HG03064 (cell line): ENCODE data around the gene LHX4.
"Not testable (repeated sequence)": the region's sequence is repeated elsewhere in the genome, so short reads cannot be mapped to it uniquely, and the experiment has no call there.

Source experiments
- ATAC-seq: cut with Tn5 transposase; IDR thresholded peaks from one replicate; pipeline ENCODE4 v1.9.1; 2021; ENCODE audit warnings: low read depth; ENCODE audit not compliant: unreplicated experiment

The LHX4 gene

GRCh38 chr1:180196436-180197003 is 33.5 kb upstream of the LHX4 start:
- ATAC-seq: no peak

GRCh38 chr1:180197231-180197630 is 32.8 kb upstream of the LHX4 start:
- no peak for ATAC-seq

GRCh38 chr1:180198196-180198595 is 31.9 kb upstream of the LHX4 start:
- ATAC-seq: no peak

- ATAC-seq: no peak
Measured at GRCh38 chr1:180198611-180199010, 31.5 kb upstream of the LHX4 start.

GRCh38 chr1:180199018-180199417 is 31.0 kb upstream of the LHX4 start:
- no peak for ATAC-seq

GRCh38 chr1:180201451-180202200 is 28.4 kb upstream of the LHX4 start:
- ATAC-seq: no peak

- ATAC-seq: not testable (repeated sequence)
Measured at GRCh38 chr1:180202588-180202987, 27.5 kb upstream of the LHX4 start.

GRCh38 chr1:180204231-180204630 is 25.8 kb upstream of the LHX4 start:
- ATAC-seq: no peak

- ATAC-seq: no peak
Measured at GRCh38 chr1:180206581-180206980, 23.5 kb upstream of the LHX4 start.

GRCh38 chr1:180208264-180208663 is 21.8 kb upstream of the LHX4 start:
- ATAC-seq: no peak

- no peak for ATAC-seq
Measured at GRCh38 chr1:180210008-180210620, 19.9 kb upstream of the LHX4 start.

- no peak for ATAC-seq
Measured at GRCh38 chr1:180211156-180211859, 18.8 kb upstream of the LHX4 start.

GRCh38 chr1:180211860-180212229 is 18.2 kb upstream of the LHX4 start:
- no peak for ATAC-seq

- no peak for ATAC-seq
Measured at GRCh38 chr1:180213401-180214170, 16.5 kb upstream of the LHX4 start.

- ATAC-seq: no peak
Measured at GRCh38 chr1:180215856-180216625, 14.0 kb upstream of the LHX4 start.

GRCh38 chr1:180217006-180217405 is 13.1 kb upstream of the LHX4 start:
- ATAC-seq: no peak

GRCh38 chr1:180218806-180219765 is 11.0 kb upstream of the LHX4 start:
- no peak for ATAC-seq

- no peak for ATAC-seq
Measured at GRCh38 chr1:180219776-180220175, 10.3 kb upstream of the LHX4 start.

- no peak for ATAC-seq
Measured at GRCh38 chr1:180221462-180221861, 8.6 kb upstream of the LHX4 start.
